Adrenal gland (tissue), 12 donors: ENCODE results near the gene CHRM1. TPM values are rescaled to one million over a fixed set of nuclear protein-coding genes. Genes with fewer than 3 reads are reported as not detected.

Experiments used
- DNase-seq, 7 donors: peaks; one replicate each; pipeline ENCODE4 v3.0.0-alpha.2; 2019 to 2020
- H3K27ac ChIP-seq, 5 donors: fragments of 200-600 bp; sonication (generic) in 4 of 5; 1 replicate in 3 of 5; 2 replicates in 2 of 5; pipeline versions ENCODE4 v1.5.1 to v1.8.0; 2016 to 2020; ENCODE audit warnings: mild to moderate bottlenecking in 1 of 5
- H3K27me3 ChIP-seq: fragments of 200-600 bp; 2 replicates; pipeline ENCODE4 v1.8.0; 2021
- H3K36me3 ChIP-seq, 2 donors: fragments of 200-600 bp; replicated peaks in 1 of 2; 1 replicate in 1 of 2; 2 replicates in 1 of 2; pipeline versions ENCODE4 v1.5.1 to v1.8.0; 2018 to 2022
- H3K4me1 ChIP-seq, 2 donors: fragments of 200-600 bp; replicated peaks in 1 of 2; 1 replicate in 1 of 2; 2 replicates in 1 of 2; pipeline versions ENCODE4 v1.5.1 to v1.8.0; 2018 to 2021
- H3K4me3 ChIP-seq, 4 donors: fragments of 200-600 bp; sonication (generic) in 3 of 4; one replicate each; pipeline ENCODE4 v1.5.1; 2016 to 2018
- H3K9me3 ChIP-seq, 3 donors: fragments of 200-600 bp; sonication (generic) in 1 of 3; replicated peaks in 1 of 3; 1 replicate in 2 of 3; 2 replicates in 1 of 3; pipeline versions ENCODE4 v1.5.1 to v1.8.0; 2016 to 2021
- POLR2A ChIP-seq, 2 donors: fragments of 450-650 bp; IDR thresholded peaks; one replicate each; pipeline ENCODE4 v1.6.1; 2017; ENCODE audit warnings: antibody characterized with exemption in 2 of 2, mild to moderate bottlenecking in 2 of 2, moderate library complexity in 1 of 2
- WGBS, 4 donors: extraction: QIAGEN DNeasy Blood & Tissue Kit in 2 of 4; methylation state at CpG; one replicate each; pipeline versions ENCODE4 v1.1.5 to v1.1.7; 2013 to 2017; 5-methylcytosine and 5-hydroxymethylcytosine counted together
- intact Hi-C, 2 donors: fragments of 100-400 bp; cut with DNase I; formaldehyde crosslinking; loops; one replicate each; pipeline versions ENCODE4 v1.14.1 to v1.15.0; 2022 to 2023
- polyA plus RNA-seq, 3 donors: library from polyadenylated mRNA; stranded (reverse); fragments of 200-250 nt in 2 of 3; fragments of 350-450 nt in 1 of 3; fragmentation: Illumina TruSeq in 1 of 3; extraction: RNeasy Lipid Tissue Mini Kit (QIAGEN cat#74804) in 1 of 3; gene quantifications; one replicate each; pipeline ENCODE4 v1.2.3, GENCODE V29; 2013 to 2014
- total RNA-seq, 9 donors: library from RNA; depleted of rRNA in 4 of 9; stranded (reverse); fragments of >200 nt in 4 of 9; fragments of 120-200 nt in 1 of 9; fragmentation: NEBNext Ultra II Directional in 1 of 9; extraction: Animal tissue kit (Norgen Biotek cat#: 25700) in 1 of 9; gene quantifications; one replicate each; pipeline versions ENCODE4 v1.1.0 to v1.2.4, GENCODE V29; 2013 to 2023
- TF ChIP-seq, protein P1 (sequence below), 6 experiments: fragments of 450-650 bp in 4 of 6; fragments of 200-600 bp in 2 of 6; sonication (generic) in 1 of 6; IDR thresholded peaks; 1 replicate in 5 of 6; 2 replicates in 1 of 6; pipeline versions ENCODE4 v1.5.1 to v1.8.0; 2016 to 2021; ENCODE audit warnings: antibody characterized with exemption in 6 of 6, mild to moderate bottlenecking in 2 of 6, moderate library complexity in 1 of 6
- donor health status: healthy with polysubstance abuse.
- donor health status: Bipolar disorder and iron deficiency.
- donor health status: DM: yes; HTN: yes; CAD: no.
- donor health status: DM: no; HTN: no; CAD: no.
- donor health status: DM: no; HTN: no; CAD: no.
- donor health status: DM: yes; HTN: yes; CAD: no.

Gene CHRM1
- total and polyA plus RNA-seq, 12 donors: 0.22 to 3.8 (median 1.8) TPM; not detected in 5

- Histone ChIP-seq H3K27ac (no peak overlapping the region), H3K36me3 (no peaks in the 10 kb centered on the region), H3K4me3 (no peak overlapping the region), H3K9me3 (no peaks in the 10 kb centered on the region), H3K27me3 (peaks cover 40% of the 10 kb centered on the region), H3K4me1 (peaks cover 13 to 18% of the 10 kb centered on the region in 2 donors)
- no peak for DNase-seq
- TF ChIP-seq POLR2A (IDR thresholded peaks at IDR 0.05): no peak
- TF ChIP-seq, protein P1, sequence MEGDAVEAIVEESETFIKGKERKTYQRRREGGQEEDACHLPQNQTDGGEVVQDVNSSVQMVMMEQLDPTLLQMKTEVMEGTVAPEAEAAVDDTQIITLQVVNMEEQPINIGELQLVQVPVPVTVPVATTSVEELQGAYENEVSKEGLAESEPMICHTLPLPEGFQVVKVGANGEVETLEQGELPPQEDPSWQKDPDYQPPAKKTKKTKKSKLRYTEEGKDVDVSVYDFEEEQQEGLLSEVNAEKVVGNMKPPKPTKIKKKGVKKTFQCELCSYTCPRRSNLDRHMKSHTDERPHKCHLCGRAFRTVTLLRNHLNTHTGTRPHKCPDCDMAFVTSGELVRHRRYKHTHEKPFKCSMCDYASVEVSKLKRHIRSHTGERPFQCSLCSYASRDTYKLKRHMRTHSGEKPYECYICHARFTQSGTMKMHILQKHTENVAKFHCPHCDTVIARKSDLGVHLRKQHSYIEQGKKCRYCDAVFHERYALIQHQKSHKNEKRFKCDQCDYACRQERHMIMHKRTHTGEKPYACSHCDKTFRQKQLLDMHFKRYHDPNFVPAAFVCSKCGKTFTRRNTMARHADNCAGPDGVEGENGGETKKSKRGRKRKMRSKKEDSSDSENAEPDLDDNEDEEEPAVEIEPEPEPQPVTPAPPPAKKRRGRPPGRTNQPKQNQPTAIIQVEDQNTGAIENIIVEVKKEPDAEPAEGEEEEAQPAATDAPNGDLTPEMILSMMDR (IDR thresholded peaks at IDR 0.05): no peak
- intact Hi-C loops: no loop called here
- WGBS, 4 donors: 33 to 43% (median 40%) methylated on average over 13 to 19 of the region's 19 CpGs
Observed at GRCh38 chr11:62921573-62922188, 518 bp upstream of the CHRM1 start.

DNA sequence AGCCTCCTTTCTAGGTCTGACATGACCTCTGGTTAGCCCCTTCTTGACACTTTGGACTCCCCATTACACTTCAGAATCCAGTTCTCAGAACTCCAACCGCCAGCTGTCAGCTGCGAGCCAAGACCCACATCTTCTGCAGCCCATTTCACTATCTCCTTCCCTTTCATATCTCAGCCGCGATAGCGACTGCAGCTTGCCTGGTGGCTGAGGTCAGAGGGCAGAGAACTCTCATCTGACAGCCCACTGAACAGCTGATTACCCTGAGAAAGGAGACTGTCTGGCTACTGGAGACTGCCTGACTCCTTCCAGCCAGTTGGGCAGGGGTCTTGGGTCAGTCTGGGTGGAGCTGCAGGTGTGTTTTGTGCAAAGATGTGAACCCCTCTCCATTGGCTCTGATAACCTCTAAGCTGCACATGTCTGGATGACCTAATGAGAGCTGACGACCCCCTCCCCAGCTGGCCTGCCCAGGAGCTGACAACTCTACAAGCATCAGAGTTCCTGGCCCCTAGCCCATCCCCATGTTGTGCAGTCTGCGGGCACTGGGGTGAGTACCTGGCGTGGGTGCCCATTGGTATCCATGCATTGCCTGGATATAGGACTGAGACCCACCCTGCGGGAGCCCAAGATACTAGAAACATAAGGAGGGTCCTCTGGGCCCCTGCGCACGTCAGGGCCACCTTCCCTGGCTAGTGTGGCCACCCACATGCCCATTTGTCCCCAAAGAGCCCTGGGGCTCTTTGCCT lies 1.1 kb downstream of the CHRM1 start:
- Histone ChIP-seq H3K27me3 (peaks cover 24% of the 10 kb centered on the region), H3K9me3 (no peaks in the 10 kb centered on the region), H3K27ac (no peak overlapping the region), H3K4me1 (peaks cover 0 to 6% of the 10 kb centered on the region in 2 donors), H3K36me3 (no peaks in the 10 kb centered on the region), H3K4me3 (no peak overlapping the region)
- WGBS, 4 donors: 65 to 82% (median 73%) methylated on average over 10 to 11 of the region's 11 CpGs
- TF ChIP-seq, protein P1 (IDR thresholded peaks at IDR 0.05): no peak
- no peak for DNase-seq
- intact Hi-C loops: no loop called here

DNA sequence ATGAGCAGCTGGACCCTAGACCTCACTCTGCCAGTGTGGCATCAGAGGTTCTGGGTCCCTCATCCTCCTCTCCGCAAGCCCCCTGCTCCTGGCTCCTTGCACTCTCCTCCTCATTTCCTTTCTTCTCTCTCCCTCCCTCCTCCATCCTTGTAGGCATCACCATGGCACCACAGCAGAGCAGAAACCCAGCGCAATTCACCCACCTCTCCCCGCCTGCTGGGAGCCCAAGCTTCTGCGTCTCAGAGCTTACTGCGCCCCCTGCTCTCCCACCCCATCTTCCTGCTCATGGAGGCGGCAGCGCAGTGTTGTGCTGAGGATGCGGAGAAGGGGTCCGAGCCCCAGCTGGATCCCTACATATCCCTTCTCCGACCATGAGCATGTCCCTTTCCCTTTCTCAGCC lies 1.7 kb downstream of the CHRM1 start:
- intact Hi-C loops: no loop called here
- Histone ChIP-seq H3K27me3 (peaks cover 19% of the 10 kb centered on the region), H3K36me3 (no peaks in the 10 kb centered on the region), H3K4me1 (peaks cover 0 to 6% of the 10 kb centered on the region in 2 donors), H3K9me3 (no peaks in the 10 kb centered on the region), H3K27ac (peak overlapping the region in 1 of 5 donors; percentile 17), H3K4me3 (no peak overlapping the region)
- 87 to 95% (median 93%) methylated on average over 10 of the region's 10 CpGs for WGBS, 4 donors
- TF ChIP-seq POLR2A (IDR thresholded peaks at IDR 0.05): no peak
- TF ChIP-seq, protein P1 (IDR thresholded peaks at IDR 0.05): no peak
- no peak for DNase-seq

GRCh38 chr11:62918531-62918930 lies 2.6 kb downstream of the CHRM1 start:
- H3K27ac ChIP-seq: peak overlapping the region in 1 of 5 donors; percentile 17
- peaks cover 12% of the 10 kb centered on the region for H3K27me3 ChIP-seq
- H3K4me1 ChIP-seq: no peaks in the 10 kb centered on the region
- no peaks in the 10 kb centered on the region for H3K9me3 ChIP-seq
- intact Hi-C loops: no loop called here
- TF ChIP-seq, protein P1 (IDR thresholded peaks at IDR 0.05): no peak
- no peak for TF ChIP-seq POLR2A (IDR thresholded peaks at IDR 0.05)
- H3K4me3 ChIP-seq: no peak overlapping the region
- H3K36me3 ChIP-seq: no peaks in the 10 kb centered on the region
- DNase-seq: no peak
- WGBS, 4 donors: 61 to 63% (median 62%) methylated on average over 5 of the region's 5 CpGs
